ENCODE data around the gene CDX1.

- TF ChIP-seq CTCF (IDR thresholded peaks at IDR 0.05; ENCODE audit: low read length), result no peak
- no peak for TF ChIP-seq EZH2 (IDR thresholded peaks at IDR 0.05; ENCODE audit: borderline replicate concordance, low read length)
Observed at GRCh38 chr5:150122536-150123481, 43.8 kb upstream of the CDX1 start.

Measured in OCI-LY1 (cell line).